ENCODE results near the gene CXXC5.

- no peak for TF ChIP-seq EP300 (IDR thresholded peaks at IDR 0.05)
- no peak for TF ChIP-seq POLR2A (IDR thresholded peaks at IDR 0.05)
- no peak for TF ChIP-seq CTCF (IDR thresholded peaks at IDR 0.05)
- TF ChIP-seq POLR2AphosphoS5 (IDR thresholded peaks at IDR 0.05): no peak
Measured at GRCh38 chr5:139668064-139668880, 20.1 kb downstream of the CXXC5 start.
